ENCODE measurements around the gene NGLY1.

The NGLY1 gene

GRCh38 chr3:25783661-25784512 is 644 bp upstream of the NGLY1 start:
- no peak for DNase-seq

DNA sequence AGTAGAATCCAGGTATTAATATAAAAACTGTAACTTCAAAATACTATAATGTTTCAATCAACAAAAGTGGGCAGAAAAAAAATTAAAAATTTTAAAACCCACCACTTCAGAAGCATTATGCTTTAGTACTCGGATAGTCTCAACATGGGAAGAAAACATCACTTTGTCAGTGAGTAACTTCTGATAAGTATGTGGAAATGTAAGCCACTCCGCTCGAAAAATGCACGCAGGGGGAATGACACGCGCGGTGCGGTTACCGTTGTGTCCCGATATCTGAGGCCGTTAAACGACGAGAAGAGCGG is 656 bp downstream of the NGLY1 start:
- DNase-seq = no peak

DNA sequence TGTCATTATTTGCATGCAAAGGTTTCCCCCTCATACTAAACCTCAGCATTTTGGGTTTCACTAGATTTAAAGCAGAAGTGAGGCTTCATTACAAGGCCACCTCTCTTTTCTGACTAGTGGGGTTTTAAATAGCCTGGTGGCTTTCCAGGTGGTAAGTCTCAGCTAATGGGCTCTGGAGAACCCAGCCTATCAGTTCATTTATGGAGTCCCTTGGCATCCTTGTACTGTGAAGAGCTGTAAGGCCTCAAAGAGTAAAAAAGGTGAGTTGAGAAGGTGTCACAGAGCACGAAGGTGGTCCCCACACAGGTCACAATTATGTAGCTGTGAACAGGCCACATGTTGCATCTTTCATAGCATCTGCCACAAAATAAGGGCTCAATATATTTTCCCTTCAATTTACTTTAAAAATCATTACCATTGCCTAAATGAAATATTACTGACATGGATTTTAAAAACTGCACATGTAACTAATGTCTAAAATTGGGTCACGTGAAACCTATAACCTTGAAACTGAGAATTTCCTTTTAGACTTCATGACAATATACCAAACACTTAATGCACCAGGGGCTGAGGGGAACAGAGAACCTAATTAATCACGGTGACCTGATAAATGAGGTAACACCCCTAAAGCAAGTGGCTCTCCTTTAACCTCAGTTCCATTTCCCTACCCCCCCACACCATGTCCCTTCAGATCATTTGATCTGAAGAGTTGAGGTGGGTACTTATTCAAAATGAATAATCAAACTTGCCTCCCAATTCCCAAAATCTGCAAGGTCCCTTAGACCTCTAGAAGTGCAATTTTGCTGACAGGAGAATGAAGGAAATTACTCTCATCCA is 1.3 kb downstream of the NGLY1 start:
- no peak for DNase-seq

DNA sequence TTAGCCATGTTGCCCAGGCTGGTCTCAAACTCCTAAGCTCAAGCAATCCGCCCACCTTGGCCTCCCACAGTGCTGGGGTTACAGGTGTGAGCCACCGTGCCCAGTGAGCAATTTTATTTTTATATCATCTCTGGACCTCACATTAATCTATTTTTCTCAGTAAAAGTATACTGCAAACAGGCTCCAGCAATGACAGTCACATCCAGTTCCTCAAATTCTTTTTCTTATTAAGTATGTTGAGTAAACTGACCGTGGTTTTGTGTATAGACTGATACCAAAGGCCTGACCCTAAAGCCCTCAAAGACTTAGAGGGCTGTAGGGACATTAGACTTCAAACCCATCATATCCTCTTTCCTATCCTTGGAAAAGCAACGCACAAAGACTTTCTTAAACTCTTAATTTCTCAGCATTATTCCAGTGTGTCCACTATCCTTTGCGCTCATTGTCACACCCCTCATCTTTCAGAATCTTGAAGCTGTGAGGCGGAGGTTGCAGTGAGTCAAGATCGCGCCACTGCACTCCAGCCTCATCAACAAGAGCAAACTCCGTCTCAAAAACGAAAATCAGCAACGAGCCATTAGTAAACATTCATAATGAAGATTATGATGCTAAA is 2.0 kb downstream of the NGLY1 start:
- no peak for DNase-seq

DNA sequence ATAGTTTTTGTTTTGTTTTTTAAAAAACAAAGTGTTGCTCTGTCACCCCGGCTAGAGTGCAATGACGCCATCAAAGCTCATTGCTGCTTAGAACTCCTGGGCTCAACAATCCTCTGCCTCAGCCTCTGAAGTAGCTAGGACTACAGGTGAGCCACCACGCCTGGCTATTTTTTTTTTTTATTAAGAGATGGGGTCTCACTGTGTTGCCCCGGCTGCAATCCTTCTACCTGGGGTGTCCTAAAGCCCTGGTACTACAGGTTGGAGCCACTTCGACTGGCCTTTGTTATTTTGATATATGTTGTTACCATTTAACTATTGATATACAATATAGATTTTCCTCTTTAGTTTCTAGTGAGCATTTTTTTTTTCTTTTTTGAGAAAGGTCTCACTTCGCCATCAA is 2.6 kb downstream of the NGLY1 start:
- DNase-seq = no peak

GRCh38 chr3:25775936-25776335 is 7.3 kb downstream of the NGLY1 start:
- DNase-seq = no peak

GRCh38 chr3:25768851-25769250 is 14.4 kb downstream of the NGLY1 start:
- DNase-seq = no peak

GRCh38 chr3:25751725-25752124 is 31.5 kb downstream of the NGLY1 start:
- no peak for DNase-seq

DNA sequence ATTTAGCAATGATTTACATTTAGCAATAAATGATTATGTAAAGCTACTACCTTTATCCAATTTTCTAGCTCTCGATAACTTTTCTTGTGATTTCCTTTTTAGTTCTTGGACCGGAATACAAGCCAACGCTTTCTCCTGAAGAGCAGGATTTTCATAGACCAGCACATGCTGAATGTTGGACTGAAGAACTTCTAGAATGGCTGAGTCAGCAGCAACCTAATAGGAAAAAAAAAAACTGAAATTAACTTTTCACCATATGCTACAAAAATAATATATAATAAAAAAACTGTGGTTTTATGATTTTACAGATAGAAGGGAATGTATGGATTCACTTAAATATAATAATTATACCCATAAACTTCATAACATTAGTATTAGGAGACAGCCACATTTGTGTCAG is 32.2 kb downstream of the NGLY1 start:
- no peak for DNase-seq

GRCh38 chr3:25749031-25749581 is 34.1 kb downstream of the NGLY1 start:
- no peak for DNase-seq

GRCh38 chr3:25748189-25748588 is 35.1 kb downstream of the NGLY1 start:
- no peak for DNase-seq

DNA sequence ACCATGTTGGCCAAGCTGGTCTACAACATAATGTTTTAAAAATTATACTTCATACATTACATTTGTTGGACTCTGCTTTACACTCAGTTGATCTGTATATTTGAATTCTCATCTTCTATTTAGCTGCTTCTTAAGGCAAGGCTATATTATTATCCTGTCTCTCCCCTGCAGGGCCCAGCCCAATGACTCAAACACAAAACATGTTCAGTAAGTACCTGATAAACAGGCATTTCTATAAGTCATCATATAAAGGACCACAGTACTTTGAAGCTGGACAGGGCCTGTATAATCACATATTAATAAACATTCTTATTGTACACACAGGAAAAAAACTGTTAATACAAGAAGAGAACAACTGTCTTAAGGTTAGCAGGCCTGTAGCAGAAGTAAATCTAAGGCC is 36.2 kb downstream of the NGLY1 start:
- DNase-seq = no peak

GRCh38 chr3:25744470-25744869 is 38.8 kb downstream of the NGLY1 start:
- DNase-seq = no peak

- DNase-seq = no peak
Measured at GRCh38 chr3:25728101-25728500, 55.1 kb downstream of the NGLY1 start.

DNA sequence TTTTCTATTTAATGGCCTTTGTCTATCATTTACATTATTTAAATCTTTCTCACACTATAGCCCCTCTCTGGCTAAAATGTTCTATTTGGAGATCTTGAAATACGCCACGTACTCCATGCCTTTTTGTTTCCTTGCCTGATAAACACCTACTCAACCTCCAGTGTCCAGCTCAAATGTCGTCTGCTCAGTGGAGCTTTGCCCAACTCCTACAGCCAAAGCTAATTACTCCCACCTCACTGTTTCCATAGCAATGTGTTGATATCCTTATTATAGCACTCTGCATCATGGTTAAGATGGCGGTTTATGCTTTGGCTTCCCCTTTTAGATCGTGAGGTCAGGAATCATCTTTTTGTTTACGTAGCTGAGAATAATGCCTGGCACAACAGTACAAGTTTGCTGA is 55.9 kb downstream of the NGLY1 start:
- no peak for DNase-seq

- DNase-seq = no peak
Measured at GRCh38 chr3:25725810-25726209, 57.4 kb downstream of the NGLY1 start.

GRCh38 chr3:25724948-25725645 is 58.1 kb downstream of the NGLY1 start:
- DNase-seq = no peak

DNA sequence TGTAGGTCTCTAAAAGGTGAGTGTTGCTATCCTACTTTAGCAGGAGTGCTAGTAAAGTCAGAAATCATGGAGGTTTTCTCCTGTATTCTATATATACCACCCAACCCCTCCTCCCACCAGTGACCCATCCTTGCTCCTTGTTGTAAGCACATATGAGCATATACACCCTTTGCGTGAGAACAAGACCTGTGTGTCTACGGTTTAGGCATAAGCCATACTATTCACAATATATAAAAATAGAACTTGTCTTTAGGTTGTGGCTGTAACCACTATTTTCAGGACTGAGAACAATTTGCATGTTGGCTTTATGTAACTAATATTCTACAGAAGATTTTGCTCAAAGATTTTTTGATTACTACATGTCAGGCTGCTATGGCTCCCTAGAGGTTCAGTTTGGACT is 59.4 kb downstream of the NGLY1 start:
- DNase-seq = no peak

DNA sequence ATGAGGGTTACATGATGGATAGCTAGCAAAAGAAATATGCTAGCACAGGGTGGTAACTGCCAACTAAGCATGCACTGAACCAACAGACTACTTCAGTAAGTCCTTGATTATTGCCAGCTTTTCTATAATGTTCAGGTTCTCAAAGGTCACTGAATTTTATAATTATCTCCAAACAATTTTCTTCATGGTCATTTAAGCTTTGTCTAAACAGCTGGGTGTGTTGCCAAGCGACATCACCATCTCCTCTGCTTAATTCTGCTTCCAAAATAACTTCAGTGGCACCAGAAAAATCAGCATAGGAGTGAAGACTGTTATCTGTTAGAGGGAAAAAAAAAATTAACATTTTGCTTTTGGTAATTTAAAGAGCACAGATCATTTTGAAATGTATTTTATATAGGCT is 63.9 kb downstream of the NGLY1 start:
- DNase-seq = no peak

GRCh38 chr3:25713341-25713985 is 69.8 kb downstream of the NGLY1 start:
- no peak for DNase-seq

- no peak for DNase-seq
Measured at GRCh38 chr3:25711090-25711489, 72.2 kb downstream of the NGLY1 start.

DNA sequence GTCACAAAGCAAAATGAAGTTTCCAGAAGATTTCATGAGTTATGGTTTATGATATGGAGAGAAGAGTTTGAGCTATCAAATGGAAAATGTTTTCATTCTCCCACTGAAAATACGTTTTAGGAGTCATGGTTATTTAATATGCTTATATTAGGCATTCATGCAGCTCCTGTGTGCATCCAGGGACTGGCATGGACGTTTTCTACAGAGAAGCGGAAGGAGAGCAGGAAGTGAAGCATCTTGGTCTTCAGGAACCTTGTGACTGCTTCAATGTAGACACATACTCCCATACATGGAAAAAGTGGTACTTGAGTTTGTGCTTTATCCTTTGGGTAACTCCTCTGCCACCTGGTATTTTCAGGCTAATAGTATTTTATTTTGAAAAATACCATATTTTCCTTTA is 75.2 kb downstream of the NGLY1 start:
- DNase-seq = no peak
